Measurements from ENCODE around the gene PLEKHG4B. TPM values are rescaled to one million over a fixed set of nuclear protein-coding genes. Genes with fewer than 3 reads are reported as not detected.
"Not testable (repeated sequence)": the region's sequence is repeated elsewhere in the genome, so short reads cannot be mapped to it uniquely, and the experiment has no call there.

The PLEKHG4B gene
- polyA plus RNA-seq, 1 donor (not counting 4 experiments of a cell fraction or from before 2014, with no cell fraction given) = not detected

DNA sequence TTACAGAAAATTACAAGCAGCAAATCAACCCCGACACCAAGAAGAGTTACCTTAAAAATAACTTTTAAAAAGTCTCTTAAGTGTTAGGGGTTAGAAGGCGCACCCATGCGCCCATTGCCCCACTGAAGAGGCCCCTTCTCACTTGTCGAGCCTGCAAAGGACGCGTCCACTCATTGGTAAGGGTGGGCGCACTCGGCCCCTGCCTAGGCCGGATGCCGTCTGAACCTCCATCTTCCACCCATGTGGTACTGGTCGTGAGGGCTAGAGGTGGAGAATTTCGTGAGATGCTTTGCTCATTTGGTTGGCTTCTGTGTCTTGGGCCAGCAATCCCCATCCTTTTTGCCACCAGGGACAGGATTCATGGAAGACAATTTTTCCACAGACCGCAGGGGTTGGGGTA lies 71.9 kb downstream of the PLEKHG4B start:
- Histone ChIP-seq H3K27me3 (ENCODE audit: control insufficient read depth, extremely low read depth, insufficient read depth, low read length) (no peaks in the 10 kb centered on the region), H3K27ac (ENCODE audit: control insufficient read depth, insufficient read depth, low read length) (no peak overlapping the region), H3K79me2 (ENCODE audit: control insufficient read depth, insufficient read depth, low read length) (no peaks in the 10 kb centered on the region), H2AFZ (ENCODE audit: control insufficient read depth, low read length) (no peak overlapping the region), H3K9ac (ENCODE audit: control insufficient read depth, extremely low read depth, insufficient read depth, low read length) (no peak overlapping the region), H3K36me3 (ENCODE audit: control insufficient read depth in 2 of 2, extremely low read depth in 1 of 2, insufficient read depth in 2 of 2, low read length in 2 of 2) (no peaks in the 10 kb centered on the region), H3K9me3 (ENCODE audit: control insufficient read depth, low read depth, low read length) (no peaks in the 10 kb centered on the region), H3K4me1 (ENCODE audit: control insufficient read depth, extremely low read depth, insufficient read depth, low read length) (no peaks in the 10 kb centered on the region), H4K20me1 (ENCODE audit: control insufficient read depth, extremely low read depth, insufficient read depth, low read length) (no peaks in the 10 kb centered on the region), H3K4me2 (ENCODE audit: control insufficient read depth, extremely low read depth, insufficient read depth, low read depth, low read length) (no peak overlapping the region), H3K4me3 (ENCODE audit: control insufficient read depth in 2 of 3, extremely low read depth in 1 of 3, insufficient read depth in 2 of 3, low read depth in 1 of 3, low read length in 3 of 3) (no peak overlapping the region), H3K9me1 (ENCODE audit: control insufficient read depth, extremely low read depth, insufficient read depth, low read length) (no peaks in the 10 kb centered on the region)
- no peak for DNase-seq (ENCODE audit: low read depth, low spot score)
- dilution Hi-C loops (cut with MboI; ENCODE audit: extremely low pct_ligation_motif_present, low sequenced_read_pairs) = no loop called here
- no peak for FAIRE-seq
- TF ChIP-seq CTCF (optimal IDR thresholded peaks at IDR 0.05 in 1 of 3, IDR thresholded peaks at IDR 0.05 in 1 of 3, conservative IDR thresholded peaks at IDR 0.05 in 1 of 3; ENCODE audit: extremely low read depth in 1 of 3, insufficient read depth in 2 of 3, low read length in 3 of 3) = no peak
- TF ChIP-seq EZH2 (IDR thresholded peaks at IDR 0.05; ENCODE audit: low read length) = no peak

GRCh38 chr5:164244-164643 lies 72.3 kb downstream of the PLEKHG4B start:
- Histone ChIP-seq H3K9ac (ENCODE audit: control insufficient read depth, extremely low read depth, insufficient read depth, low read length) (no peak overlapping the region), H3K4me2 (ENCODE audit: control insufficient read depth, extremely low read depth, insufficient read depth, low read depth, low read length) (no peak overlapping the region), H3K9me3 (ENCODE audit: control insufficient read depth, low read depth, low read length) (no peaks in the 10 kb centered on the region), H4K20me1 (ENCODE audit: control insufficient read depth, extremely low read depth, insufficient read depth, low read length) (no peaks in the 10 kb centered on the region), H3K79me2 (ENCODE audit: control insufficient read depth, insufficient read depth, low read length) (no peaks in the 10 kb centered on the region), H2AFZ (ENCODE audit: control insufficient read depth, low read length) (no peak overlapping the region), H3K9me1 (ENCODE audit: control insufficient read depth, extremely low read depth, insufficient read depth, low read length) (no peaks in the 10 kb centered on the region), H3K36me3 (ENCODE audit: control insufficient read depth in 2 of 2, extremely low read depth in 1 of 2, insufficient read depth in 2 of 2, low read length in 2 of 2) (no peaks in the 10 kb centered on the region), H3K4me1 (ENCODE audit: control insufficient read depth, extremely low read depth, insufficient read depth, low read length) (no peaks in the 10 kb centered on the region), H3K27ac (ENCODE audit: control insufficient read depth, insufficient read depth, low read length) (no peak overlapping the region), H3K27me3 (ENCODE audit: control insufficient read depth, extremely low read depth, insufficient read depth, low read length) (no peaks in the 10 kb centered on the region), H3K4me3 (ENCODE audit: control insufficient read depth in 2 of 3, extremely low read depth in 1 of 3, insufficient read depth in 2 of 3, low read depth in 1 of 3, low read length in 3 of 3) (no peak overlapping the region)
- TF ChIP-seq CTCF (optimal IDR thresholded peaks at IDR 0.05 in 1 of 3, IDR thresholded peaks at IDR 0.05 in 1 of 3, conservative IDR thresholded peaks at IDR 0.05 in 1 of 3; ENCODE audit: extremely low read depth in 1 of 3, insufficient read depth in 2 of 3, low read length in 3 of 3) (no peak), EZH2 (IDR thresholded peaks at IDR 0.05; ENCODE audit: low read length) (no peak)
- dilution Hi-C loops (cut with MboI; ENCODE audit: extremely low pct_ligation_motif_present, low sequenced_read_pairs) = no loop called here
- no peak for DNase-seq (ENCODE audit: low read depth, low spot score)
- FAIRE-seq = no peak

DNA sequence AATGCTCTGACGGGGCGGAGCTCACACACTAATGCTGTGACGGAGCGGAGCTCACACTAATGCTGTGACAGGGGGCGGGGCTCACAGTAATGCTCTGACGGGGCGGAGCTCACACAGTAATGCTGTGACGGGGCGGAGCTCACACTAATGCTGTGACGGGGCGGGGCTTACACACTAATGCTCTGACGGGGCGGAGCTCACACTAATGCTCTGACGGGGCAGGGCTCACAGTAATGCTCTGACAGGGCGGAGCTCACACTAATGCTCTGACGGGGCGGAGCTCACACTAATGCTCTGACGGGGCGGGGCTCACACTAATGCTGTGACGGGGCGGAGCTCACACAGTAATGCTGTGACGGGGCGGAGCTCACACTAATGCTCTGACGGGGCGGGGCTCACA lies 72.8 kb downstream of the PLEKHG4B start:
- DNase-seq (ENCODE audit: low read depth, low spot score); H3K4me2 ChIP-seq (ENCODE audit: control insufficient read depth, extremely low read depth, insufficient read depth, low read depth, low read length); H3K27me3 ChIP-seq (ENCODE audit: control insufficient read depth, extremely low read depth, insufficient read depth, low read length); H3K4me3 ChIP-seq (ENCODE audit: control insufficient read depth in 2 of 3, extremely low read depth in 1 of 3, insufficient read depth in 2 of 3, low read depth in 1 of 3, low read length in 3 of 3); H2AFZ ChIP-seq (ENCODE audit: control insufficient read depth, low read length); H3K9me3 ChIP-seq (ENCODE audit: control insufficient read depth, low read depth, low read length); H4K20me1 ChIP-seq (ENCODE audit: control insufficient read depth, extremely low read depth, insufficient read depth, low read length); FAIRE-seq; H3K4me1 ChIP-seq (ENCODE audit: control insufficient read depth, extremely low read depth, insufficient read depth, low read length); H3K9me1 ChIP-seq (ENCODE audit: control insufficient read depth, extremely low read depth, insufficient read depth, low read length); H3K9ac ChIP-seq (ENCODE audit: control insufficient read depth, extremely low read depth, insufficient read depth, low read length); H3K27ac ChIP-seq (ENCODE audit: control insufficient read depth, insufficient read depth, low read length); H3K79me2 ChIP-seq (ENCODE audit: control insufficient read depth, insufficient read depth, low read length); H3K36me3 ChIP-seq (ENCODE audit: control insufficient read depth in 2 of 2, extremely low read depth in 1 of 2, insufficient read depth in 2 of 2, low read length in 2 of 2); dilution Hi-C loops (cut with MboI; ENCODE audit: extremely low pct_ligation_motif_present, low sequenced_read_pairs): not testable (repeated sequence)

Measured in keratinocyte (primary cell).